Stimulated activated CD4-positive, alpha-beta T cell treated with anti-CD3 and anti-CD28 coated beads, Interleukin-4, amount 100 ng/mL, for 24 hours (primary cell): ENCODE data around the gene MDP1.
"Not testable (repeated sequence)": the region's sequence is repeated elsewhere in the genome, so short reads cannot be mapped to it uniquely, and the experiment has no call there.

Experiments used
- DNase-seq: peaks from one replicate; pipeline ENCODE4 v3.0.0-alpha.2; 2020

Gene MDP1

GRCh38 chr14:24249230-24250021 is 33.6 kb upstream of the MDP1 start:
- no peak for DNase-seq

GRCh38 chr14:24247422-24247821 is 31.6 kb upstream of the MDP1 start:
- no peak for DNase-seq

GRCh38 chr14:24246765-24247212 is 30.9 kb upstream of the MDP1 start:
- peak; percentile 37 for DNase-seq

GRCh38 chr14:24245350-24245749 is 29.5 kb upstream of the MDP1 start:
- not testable (repeated sequence) for DNase-seq

- no peak for DNase-seq
Measured at GRCh38 chr14:24243336-24243836, 27.5 kb upstream of the MDP1 start.

- peak; percentile 94 for DNase-seq
Measured at GRCh38 chr14:24241829-24242443, 26.1 kb upstream of the MDP1 start.

- DNase-seq: no peak
Measured at GRCh38 chr14:24240110-24240918, 24.4 kb upstream of the MDP1 start.

GRCh38 chr14:24238527-24239037 is 22.7 kb upstream of the MDP1 start:
- no peak for DNase-seq

GRCh38 chr14:24238123-24238522 is 22.3 kb upstream of the MDP1 start:
- no peak for DNase-seq

- no peak for DNase-seq
Measured at GRCh38 chr14:24237463-24237955, 21.6 kb upstream of the MDP1 start.

GRCh38 chr14:24236689-24237462 is 21.0 kb upstream of the MDP1 start:
- DNase-seq: no peak

GRCh38 chr14:24235804-24236688 is 20.2 kb upstream of the MDP1 start:
- DNase-seq: no peak

GRCh38 chr14:24234095-24235005 is 18.5 kb upstream of the MDP1 start:
- DNase-seq: no peak

GRCh38 chr14:24233538-24233866 is 17.6 kb upstream of the MDP1 start:
- DNase-seq: no peak

GRCh38 chr14:24232645-24233537 is 17.0 kb upstream of the MDP1 start, which contains the start of gene GMPR2:
TSS of gene GMPR2 (plus strand) at chr14:24232929. CDS start at chr14:24233254, 325 bp downstream.
- DNase-seq: no peak

GRCh38 chr14:24232121-24232644 is 16.3 kb upstream of the MDP1 start, which contains the start of gene NEDD8:
TSS of gene NEDD8 (minus strand) at chr14:24232367. CDS start at chr14:24232267, 100 bp downstream.
- peak; percentile 94 for DNase-seq

- DNase-seq: no peak
Measured at GRCh38 chr14:24231263-24232120, 15.6 kb upstream of the MDP1 start.
